Colonic mucosa (tissue), 4 donors: ENCODE results near the gene DUOX2. TPM values are rescaled to one million over a fixed set of nuclear protein-coding genes. Genes with fewer than 3 reads are reported as not detected.
"Not testable (repeated sequence)": the region's sequence is repeated elsewhere in the genome, so short reads cannot be mapped to it uniquely, and the experiment has no call there.

Experiments
- DNase-seq: peaks from one replicate; pipeline ENCODE4 v3.0.0-alpha.2; 2020
- H3K27ac ChIP-seq: fragments of 200-600 bp; one replicate; pipeline ENCODE4 v1.8.0; 2021
- H3K27me3 ChIP-seq: fragments of 200-600 bp; one replicate; pipeline ENCODE4 v1.8.0; 2021
- H3K36me3 ChIP-seq: fragments of 200-600 bp; one replicate; pipeline ENCODE4 v1.8.0; 2021
- H3K4me1 ChIP-seq: fragments of 200-600 bp; one replicate; pipeline ENCODE4 v1.8.0; 2021; ENCODE audit warnings: mild to moderate bottlenecking
- H3K4me3 ChIP-seq: fragments of 200-600 bp; one replicate; pipeline ENCODE4 v1.8.0; 2021
- H3K9ac ChIP-seq, 2 donors: one replicate each; pipeline ENCODE4 v1.7.0; 2013; ENCODE audit warnings: control low read depth in 2 of 2, low read depth in 2 of 2, low read length in 2 of 2
- H3K9me3 ChIP-seq: fragments of 200-600 bp; one replicate; pipeline ENCODE4 v1.8.0; 2021
- intact Hi-C: fragments of 100-400 bp; cut with DNase I; formaldehyde crosslinking; loops from one replicate; pipeline ENCODE4 v1.14.1; 2022
- total RNA-seq, 2 donors: library from RNA; stranded (reverse); fragmentation: NEBNext Ultra II Directional in 1 of 2; extraction: Animal tissue kit (Norgen Biotek cat#: 25700) in 1 of 2; gene quantifications; one replicate each; pipeline ENCODE4 v1.2.1, GENCODE V29; 2021
- TF ChIP-seq, protein P1 (sequence below): fragments of 200-600 bp; IDR thresholded peaks from one replicate; pipeline ENCODE4 v1.8.0; 2022; ENCODE audit warnings: antibody characterized with exemption, mild to moderate bottlenecking
- donor health status: healthy.
- donor health status: DM: no; HTN: no; CAD: no.
- donor health status: DM: no; HTN: no; CAD: no.

The DUOX2 gene
- total RNA-seq, 2 donors from 2014 or later, result 40.0 to 111 TPM

DNA sequence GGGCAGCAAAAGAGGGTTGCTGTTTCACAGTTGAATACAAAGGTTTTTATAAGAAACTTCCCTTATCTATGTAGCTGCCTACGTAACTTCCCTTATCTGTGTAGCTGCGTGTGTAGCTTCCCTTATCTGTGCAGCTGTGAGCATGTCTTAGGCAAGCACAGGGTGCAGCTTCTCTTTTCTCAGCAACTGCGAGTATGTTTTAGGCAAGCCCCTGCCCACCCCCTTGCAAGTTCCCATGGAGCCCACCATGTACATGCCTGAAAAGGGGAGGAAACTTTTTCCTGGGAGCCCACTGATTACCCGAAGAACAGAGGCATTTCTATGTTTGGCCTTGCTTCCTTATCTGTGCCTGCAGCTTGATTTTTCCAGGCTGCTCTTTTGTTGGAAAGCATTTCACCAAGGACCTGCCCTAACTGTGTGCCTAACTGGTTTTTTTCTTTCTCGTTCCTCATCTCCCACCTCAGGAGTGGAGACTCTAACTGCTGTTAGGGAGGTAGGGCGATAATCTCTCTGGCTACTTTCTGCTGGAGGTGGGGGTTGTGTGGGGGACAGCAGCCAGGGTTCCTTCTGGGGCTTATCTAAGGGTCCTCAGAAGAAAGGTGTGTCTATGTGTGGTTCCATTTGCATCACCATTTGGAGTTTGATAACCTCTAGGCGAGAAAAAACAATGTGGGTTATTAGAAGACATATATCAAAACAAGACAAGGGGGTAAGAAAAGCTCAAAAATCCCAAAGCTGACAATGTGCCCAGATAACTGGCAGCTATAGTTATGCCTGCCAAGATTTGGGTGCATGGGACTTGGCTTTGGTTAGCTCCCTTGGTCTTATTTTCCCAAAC is 65.0 kb downstream of the DUOX2 start:
- TF ChIP-seq, protein P1, sequence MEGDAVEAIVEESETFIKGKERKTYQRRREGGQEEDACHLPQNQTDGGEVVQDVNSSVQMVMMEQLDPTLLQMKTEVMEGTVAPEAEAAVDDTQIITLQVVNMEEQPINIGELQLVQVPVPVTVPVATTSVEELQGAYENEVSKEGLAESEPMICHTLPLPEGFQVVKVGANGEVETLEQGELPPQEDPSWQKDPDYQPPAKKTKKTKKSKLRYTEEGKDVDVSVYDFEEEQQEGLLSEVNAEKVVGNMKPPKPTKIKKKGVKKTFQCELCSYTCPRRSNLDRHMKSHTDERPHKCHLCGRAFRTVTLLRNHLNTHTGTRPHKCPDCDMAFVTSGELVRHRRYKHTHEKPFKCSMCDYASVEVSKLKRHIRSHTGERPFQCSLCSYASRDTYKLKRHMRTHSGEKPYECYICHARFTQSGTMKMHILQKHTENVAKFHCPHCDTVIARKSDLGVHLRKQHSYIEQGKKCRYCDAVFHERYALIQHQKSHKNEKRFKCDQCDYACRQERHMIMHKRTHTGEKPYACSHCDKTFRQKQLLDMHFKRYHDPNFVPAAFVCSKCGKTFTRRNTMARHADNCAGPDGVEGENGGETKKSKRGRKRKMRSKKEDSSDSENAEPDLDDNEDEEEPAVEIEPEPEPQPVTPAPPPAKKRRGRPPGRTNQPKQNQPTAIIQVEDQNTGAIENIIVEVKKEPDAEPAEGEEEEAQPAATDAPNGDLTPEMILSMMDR, result no peak
- H3K9me3 ChIP-seq, result no peaks in the 10 kb centered on the region
- no peak overlapping the region for H3K9ac ChIP-seq
- no peaks in the 10 kb centered on the region for H3K27me3 ChIP-seq
- no peak overlapping the region for H3K27ac ChIP-seq
- no peak overlapping the region for H3K4me3 ChIP-seq
- intact Hi-C loops, result no loop called here
- no peaks in the 10 kb centered on the region for H3K4me1 ChIP-seq
- no peak for DNase-seq
- H3K36me3 ChIP-seq, result no peaks in the 10 kb centered on the region

GRCh38 chr15:45048449-45048793 is 65.6 kb downstream of the DUOX2 start:
- H3K9me3 ChIP-seq, H3K4me3 ChIP-seq, H3K27me3 ChIP-seq, DNase-seq, intact Hi-C loops, H3K36me3 ChIP-seq, H3K9ac ChIP-seq, H3K4me1 ChIP-seq, H3K27ac ChIP-seq: not testable (repeated sequence)

DNA sequence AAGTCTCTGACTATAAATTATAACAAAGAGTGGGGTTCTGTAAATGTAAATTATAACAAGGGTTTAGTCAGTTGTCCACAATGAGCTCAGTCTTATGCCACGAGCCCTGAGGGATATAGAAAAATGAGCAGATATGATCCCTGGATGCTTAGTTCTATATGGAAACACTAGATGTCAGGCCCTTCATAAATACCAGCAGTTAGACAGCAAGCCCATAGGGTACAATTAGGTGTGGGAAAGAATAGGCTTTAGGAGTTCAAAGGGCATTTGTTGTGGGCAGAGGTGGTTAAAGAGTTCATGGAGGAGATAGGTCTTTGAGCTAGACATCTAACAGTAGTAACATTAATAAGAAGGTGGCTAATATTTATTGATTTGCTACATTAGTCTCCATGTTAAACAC is 69.7 kb downstream of the DUOX2 start:
- H3K27me3 ChIP-seq, intact Hi-C loops, DNase-seq, H3K4me3 ChIP-seq, H3K9me3 ChIP-seq, H3K9ac ChIP-seq, H3K4me1 ChIP-seq, H3K36me3 ChIP-seq, H3K27ac ChIP-seq: not testable (repeated sequence)

- H3K27me3 ChIP-seq, H3K4me3 ChIP-seq, H3K9ac ChIP-seq, DNase-seq, H3K9me3 ChIP-seq, H3K27ac ChIP-seq, intact Hi-C loops, H3K36me3 ChIP-seq, H3K4me1 ChIP-seq: not testable (repeated sequence)
These were observed 71.1 kb downstream of the DUOX2 start for GRCh38 chr15:45042859-45043258.

Other genes starting within 250 kb of the DUOX2 start
- not detected for gene TERB2, start 157.5 kb downstream of the DUOX2 start, total RNA-seq
- 10 to 100 TPM; 15.1 to 44.2 TPM for gene SORD, start 91.0 kb downstream of the DUOX2 start, total RNA-seq
- gene DUOXA2, start 154 bp upstream of the DUOX2 start, total RNA-seq, result 10 to 100 TPM; 30.2 to 48.5 TPM
- gene DUOXA1, start 15.7 kb upstream of the DUOX2 start, total RNA-seq, result 1 to 10 TPM in 1 of 2 donors, under 1 TPM in 1; 0.88 to 1.3 TPM
- gene DUOX1, start 15.8 kb upstream of the DUOX2 start, total RNA-seq, result under 1 TPM; 0.45 to 0.96 TPM
- gene SHF, start 73.8 kb upstream of the DUOX2 start, total RNA-seq, result 10 to 100 TPM in 1 of 2 donors, 1 to 10 TPM in 1; 8.7 to 14.7 TPM
- gene SLC28A2, start 138.1 kb upstream of the DUOX2 start, total RNA-seq, result 10 to 100 TPM; 21.6 to 54.9 TPM